NCI-H187 (cell line): Measurements from ENCODE around the gene USP32.
"Not testable (repeated sequence)": the region's sequence is repeated elsewhere in the genome, so short reads cannot be mapped to it uniquely, and the experiment has no call there.

ENCODE experiments used
- DNase-seq, 2 experiments: peaks; one replicate each; lab custom pipeline; 2025; lab: John Stamatoyannopoulos, UW

USP32 gene

DNA sequence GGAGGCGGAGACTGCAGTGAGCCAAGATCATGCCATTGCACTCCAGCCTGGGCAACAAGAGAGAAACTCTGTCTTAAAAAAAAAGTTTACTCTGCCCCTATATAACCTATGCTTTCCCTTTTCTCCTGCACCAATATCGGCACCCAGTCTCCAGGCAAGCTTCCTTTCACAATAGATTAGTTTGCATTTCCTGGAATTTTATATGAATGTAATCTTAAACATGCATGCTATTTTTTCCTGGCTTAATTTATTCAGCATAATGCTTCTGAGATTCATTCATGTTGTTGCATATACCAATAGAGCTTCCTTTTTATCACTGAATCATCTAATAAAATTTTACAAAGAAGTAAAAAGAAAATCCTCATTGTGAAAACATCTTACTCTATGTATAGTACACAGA, 59.4 kb downstream of the USP32 start:
- DNase-seq = no peak

DNA sequence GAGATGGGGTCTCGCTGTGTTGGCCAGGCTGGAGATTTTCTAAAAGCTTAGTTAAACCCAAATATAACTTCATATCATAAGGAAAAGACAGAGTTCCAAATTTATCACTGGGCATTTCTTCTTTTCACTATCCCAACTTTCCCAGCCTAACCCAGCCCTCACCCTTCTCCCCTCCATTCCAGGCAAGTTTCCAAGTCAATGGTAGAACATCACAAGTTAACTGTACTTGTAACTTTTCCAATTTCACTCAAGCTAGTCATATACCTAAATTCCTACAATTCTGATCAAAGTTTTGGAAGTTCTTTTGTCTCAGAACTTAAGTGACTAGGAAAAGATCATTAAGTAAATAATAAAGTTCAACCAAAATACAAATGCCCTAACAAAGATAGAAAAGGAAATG, 61.2 kb downstream of the USP32 start:
- DNase-seq = no peak

DNA sequence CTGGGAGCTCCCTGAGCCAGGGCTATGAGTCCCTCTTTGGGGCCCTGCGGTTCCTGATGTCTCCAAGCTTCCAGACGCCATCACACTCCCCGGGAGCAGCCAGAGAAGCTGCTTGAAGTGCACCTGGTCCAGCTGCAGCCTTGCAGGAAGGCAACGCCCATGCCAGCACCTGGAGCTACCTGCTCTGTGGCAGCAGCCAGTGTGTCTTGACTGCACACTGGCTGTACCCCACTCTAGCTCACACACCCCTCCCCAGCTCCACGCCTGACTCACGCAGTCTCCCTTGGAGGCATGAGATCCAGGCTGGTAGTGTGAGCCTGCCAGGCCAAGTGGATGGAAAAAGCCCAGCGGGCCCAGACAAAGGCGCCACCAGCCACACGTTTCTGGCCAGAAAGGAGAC, 63.3 kb downstream of the USP32 start:
- no peak for DNase-seq

DNA sequence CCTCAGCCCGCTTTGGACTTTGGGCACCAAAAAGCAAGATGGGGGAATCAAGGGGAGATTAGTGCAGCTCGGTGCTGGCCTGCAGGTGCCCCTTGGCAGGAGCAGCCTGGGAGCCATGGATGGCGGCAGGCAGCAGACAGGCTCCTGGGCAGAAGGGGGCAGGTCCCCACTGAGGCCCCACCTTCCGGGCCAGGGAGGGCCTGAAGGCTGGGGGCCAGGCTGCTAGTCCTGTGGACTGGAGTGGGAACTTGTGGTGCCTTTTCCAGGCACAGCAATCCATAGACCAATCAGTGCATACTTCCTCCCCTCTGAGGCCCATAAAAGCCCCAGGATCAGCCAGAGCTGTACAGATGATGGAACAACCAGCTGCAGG, 64.0 kb downstream of the USP32 start:
- no peak for DNase-seq

DNA sequence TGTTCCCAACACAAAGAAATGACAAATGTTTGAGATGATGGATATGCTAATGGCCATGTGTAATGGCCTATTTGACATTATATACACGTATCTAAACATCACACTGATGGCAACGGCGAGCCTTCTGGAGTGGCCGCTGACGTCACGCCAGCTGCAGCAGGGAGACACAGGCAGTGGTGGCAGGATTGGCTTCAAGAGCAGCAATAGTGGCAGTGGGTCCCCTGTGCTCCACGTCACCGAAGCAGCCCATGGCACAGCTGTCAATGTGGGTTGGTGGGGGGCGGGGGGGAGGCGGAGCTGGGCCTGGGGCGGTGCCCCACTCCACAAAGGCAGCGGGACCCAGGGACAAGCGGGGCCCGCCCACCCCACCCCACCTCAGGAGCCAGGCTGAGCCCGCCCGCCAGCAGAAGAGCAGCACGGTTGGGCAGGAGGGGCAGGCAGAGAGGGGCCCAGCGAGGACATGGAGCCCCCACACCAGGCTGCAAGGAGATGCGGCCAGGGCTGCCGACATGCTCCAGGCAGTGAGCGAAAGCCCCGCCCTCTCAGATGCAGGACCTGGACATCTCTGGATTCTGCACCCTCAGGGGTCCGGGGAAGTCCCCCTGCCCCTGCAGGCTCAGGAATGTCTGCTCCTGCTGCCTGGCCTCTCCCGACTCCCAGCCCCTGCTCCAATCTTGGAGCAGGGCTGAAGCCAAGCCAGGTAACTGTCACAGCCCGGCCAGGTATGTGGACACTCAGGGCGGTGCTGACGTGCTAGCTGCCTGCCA, 64.6 kb downstream of the USP32 start:
- no peak for DNase-seq

DNA sequence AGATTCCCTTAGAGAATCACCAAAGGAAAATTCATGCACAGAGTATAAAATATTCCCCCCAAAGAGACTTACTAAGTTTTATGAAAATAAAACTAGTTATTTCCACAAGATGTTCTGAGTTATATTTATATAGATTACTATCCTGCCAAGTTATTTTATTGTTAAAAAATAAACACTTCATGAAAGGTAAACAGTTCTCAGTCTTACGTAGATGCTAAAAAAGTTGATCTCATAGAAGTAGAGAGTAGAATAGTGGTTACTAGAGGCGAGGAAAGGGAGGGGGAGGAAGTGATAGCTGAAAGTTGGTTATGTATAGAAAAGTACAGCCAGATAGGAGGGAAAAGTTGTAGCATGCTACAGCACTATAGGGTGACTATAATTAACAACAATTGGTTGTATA, 65.2 kb downstream of the USP32 start:
- no peak for DNase-seq

DNA sequence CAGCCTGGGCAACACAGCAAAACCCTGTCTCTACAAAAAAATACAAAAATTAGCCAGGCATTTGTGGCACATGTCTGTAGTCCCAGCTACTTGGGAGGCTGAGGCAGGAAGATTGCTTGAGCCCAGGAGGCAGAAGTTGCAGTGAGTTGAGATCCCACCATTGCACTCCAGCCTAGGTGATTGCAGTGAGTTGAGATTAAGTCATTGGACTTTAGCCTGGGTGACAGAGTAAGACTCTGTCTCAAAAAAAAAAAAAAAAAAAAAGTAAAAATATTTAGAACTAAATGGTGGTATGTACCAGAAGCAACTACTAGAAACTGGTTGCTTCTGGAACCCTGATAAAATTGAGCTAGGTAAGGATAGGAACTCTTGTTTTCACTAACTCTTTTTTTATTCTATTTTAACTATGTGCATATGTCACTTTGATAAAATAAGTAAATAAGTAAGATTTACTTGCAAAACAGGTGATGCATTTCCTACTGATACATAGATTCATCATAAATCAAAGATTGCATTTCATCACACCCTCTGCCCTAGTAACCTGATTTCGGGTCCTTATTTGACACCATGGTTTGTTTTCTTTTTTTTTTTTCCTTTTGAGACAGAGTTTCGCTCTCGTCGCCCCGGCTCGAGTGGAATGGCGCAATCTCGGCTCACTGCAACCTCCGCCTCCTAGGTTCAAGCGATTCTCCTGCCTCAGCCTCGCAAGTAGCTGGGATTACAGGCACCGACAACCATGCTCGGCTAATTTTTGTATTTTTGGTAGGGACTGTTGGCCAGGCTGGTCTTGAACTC, 66.0 kb downstream of the USP32 start:
- DNase-seq = no peak

DNA sequence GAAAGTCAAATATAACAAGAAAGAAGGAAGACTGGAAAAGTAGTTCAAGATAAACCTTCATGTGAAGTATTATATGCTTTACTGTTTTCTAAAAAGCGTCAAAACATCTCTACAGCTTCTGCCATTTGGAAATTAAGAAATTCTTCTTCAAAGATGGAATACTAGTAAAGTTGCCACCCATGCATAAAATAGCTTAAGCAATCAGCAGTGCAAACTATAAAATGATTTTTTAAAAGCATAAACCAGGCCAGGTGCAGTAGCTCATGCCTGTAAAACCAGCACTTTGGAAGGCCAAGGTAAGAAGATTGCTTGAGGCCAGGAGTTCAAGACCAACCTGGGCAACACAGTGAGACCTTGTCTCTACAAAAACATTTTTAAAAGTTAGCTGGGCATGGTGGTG, 68.2 kb downstream of the USP32 start:
- no peak for DNase-seq

DNA sequence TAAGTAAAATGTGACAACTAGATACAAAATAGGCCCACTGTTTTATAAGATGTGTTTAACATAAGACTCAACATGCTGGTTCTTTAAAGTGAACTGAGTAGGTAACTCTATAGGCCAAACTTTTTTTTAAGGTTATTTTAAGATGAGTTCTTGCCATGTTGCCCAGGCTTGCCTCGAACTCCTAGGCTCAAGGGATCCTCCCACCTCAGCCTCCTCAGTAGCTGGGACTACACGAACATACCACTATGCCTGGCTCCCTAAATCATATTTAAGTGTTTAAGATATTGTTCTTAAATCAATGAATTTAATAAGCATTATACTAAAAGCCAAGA, 69.9 kb downstream of the USP32 start:
- DNase-seq = no peak

DNA sequence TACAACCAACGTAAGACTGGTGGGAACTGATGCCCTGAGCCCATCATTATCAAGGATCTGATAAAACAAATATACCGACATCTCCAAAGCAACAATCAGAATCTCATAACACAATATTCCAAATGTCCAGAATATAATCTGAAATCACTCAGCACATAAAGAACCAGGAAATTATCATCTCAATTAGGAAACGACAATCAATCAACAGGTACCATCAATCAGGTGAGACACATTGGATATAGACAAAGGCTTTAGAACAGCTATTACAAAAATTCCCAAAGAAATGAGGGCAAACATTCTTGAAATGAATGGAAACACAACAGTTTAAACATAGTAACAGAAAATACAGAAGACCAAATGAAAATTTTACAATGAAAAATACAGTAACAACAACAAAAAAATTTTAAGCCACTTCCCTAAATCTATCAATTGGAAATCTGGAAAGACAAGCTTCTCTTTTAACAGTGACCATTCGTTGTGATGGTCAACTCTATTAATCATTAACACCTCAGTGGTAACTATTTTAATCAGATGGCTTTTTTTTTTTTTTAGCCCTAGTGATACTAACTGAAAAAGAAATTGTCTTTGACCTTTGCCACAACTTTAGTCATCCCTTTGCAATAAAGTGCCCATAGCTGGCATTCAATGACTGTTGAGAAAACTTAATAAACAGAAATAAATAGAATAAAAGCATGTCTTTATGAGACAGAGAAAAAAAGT, 70.4 kb downstream of the USP32 start:
- no peak for DNase-seq

DNA sequence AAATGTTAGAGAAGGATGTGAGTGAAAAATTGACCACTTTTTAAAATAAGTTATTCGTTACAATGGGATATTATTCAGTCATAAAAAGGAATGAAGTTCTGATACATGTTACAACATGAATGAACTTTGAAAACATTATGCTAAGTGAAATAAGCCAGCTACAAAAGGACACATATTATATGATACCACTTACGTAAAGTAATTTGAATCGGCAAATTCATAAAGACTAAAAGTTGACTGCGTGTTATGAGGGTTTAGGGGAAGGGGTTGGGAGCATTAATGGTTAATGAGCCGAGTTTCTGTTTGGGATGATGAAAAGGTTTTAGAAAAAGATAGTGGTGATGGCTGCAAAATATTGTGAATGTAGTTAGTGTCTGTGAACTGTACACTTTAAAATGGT, 73.1 kb downstream of the USP32 start:
- DNase-seq = no peak

DNA sequence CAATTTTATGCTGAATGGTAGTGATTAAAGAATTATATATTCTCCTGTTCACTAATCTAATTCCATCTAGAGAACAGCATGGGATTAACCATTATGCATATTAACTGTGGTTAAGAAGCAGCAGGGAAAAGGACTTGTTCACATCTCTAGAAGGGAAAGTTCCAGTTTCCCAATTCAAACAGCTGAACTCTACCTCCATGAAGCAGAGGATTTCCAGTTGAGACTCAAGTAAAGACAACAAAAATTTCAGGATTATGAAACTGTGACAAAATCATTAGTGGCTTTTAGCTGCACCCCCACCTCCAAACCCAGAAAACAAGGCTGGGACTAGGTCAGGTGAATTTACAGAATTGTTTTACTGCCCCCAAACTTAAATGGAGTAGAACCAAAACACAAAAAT, 73.6 kb downstream of the USP32 start:
- DNase-seq = no peak

DNA sequence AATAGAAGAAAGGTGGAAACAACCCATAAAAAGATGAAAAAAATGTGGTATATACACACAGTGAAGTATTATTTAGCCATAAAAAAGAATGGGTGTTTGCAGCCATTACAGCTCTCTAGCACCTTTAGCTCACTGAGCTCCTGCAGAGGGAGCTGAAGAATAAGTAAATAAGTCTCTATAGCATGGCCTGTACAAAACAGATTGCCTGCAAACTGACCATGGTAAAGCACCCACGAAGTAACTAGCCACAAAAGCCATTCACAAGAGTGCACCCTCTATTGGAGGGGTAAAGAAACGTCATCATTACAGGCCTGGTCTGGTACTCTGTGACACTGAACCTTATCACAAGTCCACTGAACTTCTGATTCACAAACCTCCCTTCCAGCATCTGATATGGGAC, 76.3 kb downstream of the USP32 start:
- no peak for DNase-seq

DNA sequence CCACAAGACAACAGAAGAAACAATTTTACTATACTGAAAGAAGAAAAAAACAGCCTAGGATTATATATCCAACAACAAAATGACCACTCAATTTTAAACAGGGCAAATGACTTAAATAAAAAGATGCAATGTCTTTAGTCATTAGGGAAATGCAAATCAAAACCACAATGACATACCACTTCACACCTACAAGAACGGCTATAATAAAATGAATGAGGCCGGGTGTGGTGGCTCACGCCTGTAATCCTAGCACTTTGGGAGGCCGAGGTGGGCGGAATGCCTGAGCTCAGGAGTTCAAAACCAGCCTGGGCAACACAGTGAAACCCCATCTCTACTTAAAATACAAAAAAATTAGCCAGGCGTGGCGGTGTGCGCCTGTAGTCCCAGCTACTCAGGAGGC, 77.0 kb downstream of the USP32 start:
- not testable (repeated sequence) for DNase-seq

DNA sequence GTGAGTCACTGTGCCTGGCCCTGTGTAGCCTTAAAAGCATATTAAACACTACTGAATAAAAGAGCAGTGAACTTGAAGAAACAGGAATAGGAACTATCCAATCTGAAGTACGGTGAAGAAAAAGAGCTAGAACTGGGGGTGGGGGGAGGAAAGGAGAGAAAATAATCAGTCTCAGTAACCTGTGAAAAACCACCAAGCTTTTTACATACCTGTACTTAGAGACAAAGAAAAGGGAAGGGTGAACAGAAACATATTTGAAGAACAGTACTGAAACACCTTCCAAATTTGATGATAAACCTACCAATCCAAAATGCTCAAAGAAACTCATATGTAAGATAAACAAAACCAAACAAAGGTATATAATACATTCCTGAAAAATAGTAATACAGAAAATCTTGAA, 77.5 kb downstream of the USP32 start:
- DNase-seq = no peak

DNA sequence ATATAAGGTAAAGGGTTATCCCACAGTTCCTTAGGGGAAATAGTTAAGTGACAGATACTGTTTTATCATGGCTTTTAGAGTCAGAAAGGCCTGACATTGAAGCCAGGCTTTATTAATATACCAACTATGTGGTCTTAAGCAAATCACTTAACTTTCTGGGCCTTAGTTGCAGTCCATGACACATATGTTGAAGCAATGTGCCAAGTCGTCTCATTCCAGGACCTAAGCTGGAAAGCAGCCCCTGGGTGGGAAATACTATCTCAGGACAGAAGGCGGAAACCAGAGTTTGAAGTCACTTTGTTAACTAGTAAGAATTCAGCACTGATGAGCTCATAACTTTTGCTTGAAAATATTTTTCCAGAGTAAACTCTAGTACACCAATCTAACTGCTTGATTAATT, 80.0 kb downstream of the USP32 start:
- DNase-seq = no peak

DNA sequence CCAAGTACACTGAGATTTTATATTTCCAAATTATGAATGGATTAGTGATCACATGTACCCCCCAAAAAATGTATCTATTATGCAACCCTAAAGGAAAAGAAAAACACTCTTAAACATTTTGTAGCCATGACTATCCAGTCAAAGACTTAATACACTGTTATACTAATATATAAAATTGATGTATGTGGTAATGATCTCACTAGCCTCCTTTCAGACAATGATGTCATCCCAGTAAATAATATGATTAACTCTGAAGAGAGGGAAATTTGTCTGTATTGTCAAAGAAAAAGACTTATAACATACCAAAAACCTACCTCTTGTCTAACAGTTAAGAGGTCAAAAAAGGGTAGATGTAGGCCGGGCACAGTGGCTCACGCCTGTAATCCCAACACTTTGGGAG, 80.7 kb downstream of the USP32 start:
- no peak for DNase-seq

DNA sequence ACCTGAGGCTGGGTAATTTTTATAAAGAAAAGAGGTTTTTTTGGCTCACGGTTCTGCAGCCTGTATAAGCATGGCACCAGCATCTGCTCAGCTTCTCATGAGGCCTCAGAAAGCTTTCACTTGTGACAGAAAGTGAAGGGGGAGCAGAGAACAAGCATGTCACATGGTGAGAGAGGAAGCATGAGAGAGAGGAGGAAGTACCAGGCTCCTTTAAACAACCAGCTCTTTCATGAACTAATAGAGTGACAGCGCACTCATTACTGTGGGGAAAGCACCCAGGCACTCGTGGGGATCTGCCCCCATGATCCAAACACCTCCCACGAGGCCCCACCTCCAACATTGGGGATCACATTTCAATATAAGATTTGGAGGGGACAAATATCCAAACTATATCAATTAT, 86.8 kb downstream of the USP32 start:
- no peak for DNase-seq

DNA sequence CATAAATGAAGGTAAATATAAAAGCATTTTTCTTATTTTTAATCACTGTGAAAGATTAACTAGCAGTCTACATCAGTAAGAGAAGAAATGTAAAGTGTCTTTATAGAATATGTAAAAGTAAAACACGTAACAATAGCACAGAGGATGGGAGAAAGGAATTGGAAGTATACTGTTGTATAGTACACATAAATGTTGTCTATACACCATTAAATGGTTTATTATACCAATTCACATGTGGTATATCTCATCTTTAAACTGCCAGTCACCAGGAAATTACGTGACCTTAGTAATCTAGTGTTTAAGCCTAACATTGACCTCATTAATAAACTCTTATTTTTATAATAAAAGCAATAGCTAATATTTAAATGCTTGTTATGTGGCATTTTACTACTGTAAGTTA, 87.4 kb downstream of the USP32 start:
- DNase-seq = no peak

DNA sequence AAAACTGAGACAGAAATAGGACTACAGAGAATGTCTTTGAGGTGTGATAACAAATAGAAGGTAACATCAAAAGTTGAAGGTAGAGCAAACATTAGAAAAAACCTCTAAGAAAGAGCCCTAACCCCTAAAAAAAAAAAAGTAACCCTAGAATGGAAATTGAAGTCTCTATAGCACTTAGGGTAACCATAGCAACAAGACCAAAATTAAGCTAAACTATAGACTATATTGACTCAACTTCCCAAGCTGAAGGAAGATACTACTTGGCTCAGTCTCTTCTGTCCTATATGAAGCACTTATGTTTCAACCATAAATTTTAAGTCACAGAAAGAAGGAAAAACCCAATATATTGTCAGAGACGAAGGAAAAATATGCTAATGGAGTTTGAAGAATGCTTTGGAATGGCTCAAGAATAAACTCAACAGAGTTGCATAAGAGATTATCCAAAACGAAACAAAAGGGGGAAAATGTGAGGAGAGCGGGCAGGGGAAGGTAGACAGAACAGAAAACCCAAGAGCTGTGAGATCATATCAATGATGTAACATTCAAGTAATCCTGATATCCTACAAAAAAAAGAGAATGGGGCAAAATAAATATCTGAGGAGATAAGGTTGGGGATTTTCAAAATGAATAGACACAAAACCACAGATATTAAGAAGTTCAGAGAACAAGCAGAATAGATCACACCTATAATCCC, 88.4 kb downstream of the USP32 start:
- no peak for DNase-seq

DNA sequence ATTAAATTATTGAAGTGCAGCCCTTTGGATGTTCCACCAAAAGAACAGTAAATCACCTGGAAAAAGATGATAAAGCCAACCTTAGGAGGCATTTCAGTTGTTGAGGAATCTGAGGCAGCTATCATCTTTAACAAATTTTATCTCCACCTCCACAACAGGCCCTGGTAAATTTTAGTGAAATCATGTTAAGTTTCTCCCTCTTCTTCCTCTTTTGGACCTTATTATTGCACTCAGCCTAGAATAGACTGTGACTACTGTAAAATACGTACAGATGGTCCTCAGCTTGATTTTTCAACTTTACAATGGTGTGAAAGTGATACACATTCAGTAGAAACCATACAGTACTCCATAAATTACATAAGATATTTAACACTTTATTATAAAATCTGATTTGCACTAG, 90.3 kb downstream of the USP32 start:
- no peak for DNase-seq

DNA sequence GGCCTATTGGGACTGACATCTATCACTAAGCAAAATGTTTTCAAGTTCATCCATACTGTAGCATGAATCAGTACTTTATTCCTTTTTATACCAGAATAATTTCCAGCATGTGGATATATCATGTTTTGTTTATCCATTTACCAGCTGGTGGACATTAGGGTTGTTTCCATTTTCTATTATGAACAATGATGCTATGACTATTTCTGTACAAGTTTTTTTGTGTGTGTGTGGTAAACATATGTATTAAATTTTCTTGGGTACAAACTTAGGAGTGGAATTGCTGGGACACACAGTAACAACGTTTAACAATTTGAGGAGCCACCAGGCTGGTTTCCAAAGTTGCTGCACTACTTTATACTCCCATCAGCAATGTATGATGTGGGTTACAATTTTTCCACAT, 91.0 kb downstream of the USP32 start:
- no peak for DNase-seq

DNA sequence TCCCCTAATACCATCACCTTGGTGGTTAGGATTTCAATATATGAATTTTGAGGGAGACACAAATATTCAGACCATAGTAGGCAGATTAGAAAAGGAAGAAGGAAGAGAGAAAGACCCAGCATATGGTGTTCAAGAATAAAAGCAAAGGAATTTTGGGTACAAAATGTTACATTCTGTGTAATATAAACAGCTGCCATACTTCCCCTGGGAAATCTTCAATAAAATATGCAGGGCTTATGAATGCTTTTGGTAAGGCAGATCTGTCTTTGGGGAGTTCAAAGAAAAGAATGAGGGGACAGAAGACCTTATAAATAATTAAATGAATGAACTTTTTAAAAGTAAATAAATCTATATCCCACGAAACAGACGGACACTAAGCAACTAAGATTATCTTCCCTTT, 91.9 kb downstream of the USP32 start:
- no peak for DNase-seq
